K562 (cell line): Measurements from ENCODE around the gene AKNAD1. TPM values are rescaled to one million over a fixed set of nuclear protein-coding genes. Genes with fewer than 3 reads are reported as not detected.

Experiments used
- ATAC-seq: fragments of 200-7000 bp; cut with Tn5 transposase; 3 replicates; pipeline ENCODE4 v1.9.1; 2020; ENCODE audit warnings: moderate library complexity
- BruUV-seq: library from RNA; stranded (reverse); fragments of 400-500 nt; replicated peaks from 2 replicates; lab custom pipeline; 2021; lab: Mats Ljungman, UMichigan
- CTCF ChIA-PET: fragments of 300-600 bp; formaldehyde crosslinking; extraction: SDS; loops from one replicate; lab custom pipeline; 2021; ENCODE audit warnings: low intra/inter-chr PET ratio; lab: Yijun Ruan, JAX
- POLR2A ChIA-PET: fragments of 300-600, 350-650 bp; sonication (Branson Sonifier 250); formaldehyde crosslinking; extraction: SDS; loops from one replicate; lab custom pipeline; 2021; ENCODE audit warnings: antibody characterized with exemption, inconsistent platforms; lab: Yijun Ruan, JAX
- DNase-seq, 4 experiments: peaks; one replicate each; pipeline versions ENCODE4 v3.0.0 to v3.0.0-alpha.2; 2011 to 2018; ENCODE audit warnings: low spot score in 3 of 4, mixed read lengths in 3 of 4; ENCODE audit errors: extremely low read depth in 1 of 4
- FAIRE-seq: peaks from 2 replicates; lab custom pipeline; 2011; peaks lifted over from hg19 to GRCh38; lab: Jason Lieb, UNC
- H2AFZ ChIP-seq: 2 replicates; pipeline ENCODE4 v1.6.0; 2011; ENCODE audit warnings: low read depth, low read length, control low read depth, inconsistent platforms
- H3K27ac ChIP-seq: fragments of 200-600 bp; 3 replicates; pipeline ENCODE4 v1.8.0; 2011; ENCODE audit warnings: low read depth, mild to moderate bottlenecking, control low read depth, inconsistent platforms, low read length, moderate library complexity, mixed read lengths; ENCODE audit errors: extremely low read depth
- H3K27me3 ChIP-seq, 2 experiments: fragments of 300-600 bp in 1 of 2; 2 replicates in 1 of 2; 3 replicates in 1 of 2; pipeline versions ENCODE4 v1.6.0 to v1.8.0; 2011; ENCODE audit warnings: inconsistent platforms in 2 of 2, low read length in 2 of 2, mild to moderate bottlenecking in 1 of 2, mixed read lengths in 1 of 2, moderate library complexity in 1 of 2; ENCODE audit not compliant: control insufficient read depth in 2 of 2, insufficient read depth in 2 of 2
- H3K36me3 ChIP-seq: fragments of 300-600 bp; 3 replicates; pipeline ENCODE4 v1.8.0; 2011; ENCODE audit warnings: mild to moderate bottlenecking, low read length, inconsistent platforms; ENCODE audit not compliant: control insufficient read depth, insufficient read depth
- H3K4me1 ChIP-seq, 2 experiments: fragments of 200-600 bp in 1 of 2; replicated peaks in 1 of 2; 2 replicates in 1 of 2; 3 replicates in 1 of 2; pipeline versions ENCODE4 v1.5.1 to v1.8.0; 2011; ENCODE audit warnings: inconsistent platforms in 2 of 2, low read length in 2 of 2, mild to moderate bottlenecking in 1 of 2, mixed read lengths in 1 of 2, moderate library complexity in 1 of 2; ENCODE audit not compliant: control insufficient read depth in 2 of 2, insufficient read depth in 2 of 2
- H3K4me2 ChIP-seq: 2 replicates; pipeline ENCODE4 v1.6.1; 2011; ENCODE audit warnings: low read length, control low read depth, inconsistent platforms, mixed read lengths; ENCODE audit not compliant: insufficient read depth
- H3K4me3 ChIP-seq: fragments of 200-600 bp; sonication (generic), shearing (Covaris generic); 2 replicates; pipeline ENCODE4 v1.5.1; 2016; ENCODE audit warnings: control low read depth, inconsistent platforms
- H3K79me2 ChIP-seq: fragments of 200-600 bp; 3 replicates; pipeline ENCODE4 v1.8.0; 2011; ENCODE audit warnings: low read length, inconsistent platforms; ENCODE audit not compliant: control insufficient read depth, insufficient read depth
- H3K9ac ChIP-seq, 2 experiments: 2 replicates each; pipeline versions ENCODE4 v1.6.0 to v1.6.1; 2011; ENCODE audit warnings: low read depth in 2 of 2, low read length in 2 of 2, control low read depth in 1 of 2, inconsistent platforms in 1 of 2, mild to moderate bottlenecking in 1 of 2, mixed read lengths in 1 of 2; ENCODE audit not compliant: insufficient read depth in 1 of 2
- H3K9me1 ChIP-seq: one replicate; pipeline ENCODE4 v1.6.0; 2011; ENCODE audit warnings: inconsistent platforms, mild to moderate bottlenecking, low read length, moderate library complexity; ENCODE audit not compliant: control insufficient read depth, insufficient read depth
- H3K9me3 ChIP-seq: replicated peaks from 2 replicates; pipeline ENCODE4 v1.5.1; 2011; ENCODE audit warnings: low read depth, low read length, inconsistent platforms; ENCODE audit not compliant: control insufficient read depth, insufficient read depth
- H4K20me1 ChIP-seq: replicated peaks from 2 replicates; pipeline ENCODE4 v1.6.1; 2011; ENCODE audit warnings: low read length, inconsistent platforms, mixed read lengths; ENCODE audit not compliant: control insufficient read depth, insufficient read depth
- BCOR ChIP-seq: fragments of 450-650 bp; IDR thresholded peaks from 2 replicates; pipeline ENCODE4 v1.6.1; 2016
- FOXJ2 ChIP-seq: fragments of 200-800 bp; sonication (Bioruptor generic); IDR thresholded peaks from 2 replicates; pipeline ENCODE4 v1.6.1; 2016; ENCODE audit warnings: missing genetic modification characterization, missing compliant biosample characterization
- POLR2H ChIP-seq: IDR thresholded peaks from 2 replicates; pipeline ENCODE4 v1.6.1; 2016; ENCODE audit warnings: missing genetic modification characterization, low read depth, mild to moderate bottlenecking, control low read depth, missing compliant biosample characterization, moderate library complexity
- PYGO2 ChIP-seq: fragments of 450-650 bp; IDR thresholded peaks from 2 replicates; pipeline ENCODE4 v1.6.1; 2016; ENCODE audit warnings: mild to moderate bottlenecking, missing genetic modification characterization, moderate library complexity, missing compliant biosample characterization
- ZNF444 ChIP-seq: fragments of 250-450 bp; sonication (Bioruptor Pico); IDR thresholded peaks from 2 replicates; pipeline ENCODE4 v1.4.0; 2020; ENCODE audit warnings: mild to moderate bottlenecking, moderate library complexity
- ZNF589 ChIP-seq: fragments of 200-800 bp; sonication (Bioruptor generic); IDR thresholded peaks from 2 replicates; pipeline ENCODE4 v1.6.1; 2016; ENCODE audit warnings: low read depth, missing genetic modification characterization, missing compliant biosample characterization
- WGBS: fragments of 100-300 bp; shearing (Covaris generic); methylation state at CpG from one replicate; pipeline ENCODE4 v1.1.6; 2016; ENCODE audit warnings: low coverage, mixed read lengths; ENCODE audit not compliant: insufficient coverage; ENCODE audit errors: missing lambda C conversion rate; 5-methylcytosine and 5-hydroxymethylcytosine counted together
- in situ Hi-C: fragments of 300-500 bp; cut with MboI; formaldehyde crosslinking; loops from 4 replicates; pipeline ENCODE4 v1.15.0; 2018; ENCODE audit warnings: inconsistent platforms, mixed read lengths
- intact Hi-C: fragments of 100-400 bp; cut with micrococcal nuclease; formaldehyde crosslinking; loops from 2 replicates; pipeline ENCODE4 v1.14.2; 2022
- polyA plus RNA-seq, 8 experiments: library from polyadenylated mRNA; depleted of rRNA in 4 of 8; stranded (reverse) in 5 of 8; unstranded in 3 of 8; fragments of >200 nt; fragmentation: Nextera tagmentation in 2 of 8; fragmentation: Illumina TruSeq in 1 of 8; extraction: Ambion mirVana in 2 of 8; extraction: Trizol in 1 of 8; gene quantifications; 2 replicates each; pipeline versions ENCODE4 v1.2.1 to v1.2.3, GENCODE V29; 2011 to 2014; ENCODE audit warnings: inconsistent platforms in 1 of 8, missing spikeins in 1 of 8
- total RNA-seq, 7 experiments: library from RNA; depleted of rRNA in 6 of 7; stranded (reverse); fragments of >200 nt in 6 of 7; fragmentation: Illumina TruSeq in 2 of 7; extraction: Trizol in 2 of 7; gene quantifications; 2 replicates each; pipeline versions ENCODE4 v1.2.1 to v1.2.3, GENCODE V29; 2011 to 2021; ENCODE audit warnings: low replicate concordance in 1 of 7

Gene AKNAD1
- total and polyA plus RNA-seq, 9 of the 15 experiments (the other 6 are each of a cell fraction or from before 2014, with no cell fraction given), result 0.13 to 0.30 TPM; not detected in 7

DNA sequence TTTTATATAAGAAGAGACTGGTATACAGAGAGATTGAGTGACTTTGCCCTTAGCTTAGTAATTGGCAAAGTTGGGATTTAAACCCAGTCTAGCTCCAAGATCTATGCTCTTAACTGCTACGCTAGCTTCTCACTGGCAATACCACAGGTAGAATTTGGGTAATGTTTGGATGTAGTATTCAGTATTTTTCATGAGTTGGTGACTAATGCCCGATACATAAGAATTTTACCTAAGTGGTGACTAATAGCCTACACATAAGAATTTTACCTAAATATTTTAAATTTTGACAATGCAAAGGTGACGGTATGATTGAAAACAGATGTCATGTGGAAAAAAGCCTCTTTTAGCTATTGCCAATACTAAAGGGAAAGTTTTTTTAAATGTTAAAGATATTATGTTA is 44.2 kb upstream of the AKNAD1 start:
- ATAC-seq, result no peak
- POLR2A ChIA-PET, result no interaction called here
- Histone ChIP-seq H3K4me1 (no peaks in the 10 kb centered on the region), H3K9me1 (no peaks in the 10 kb centered on the region), H3K9ac (no peak overlapping the region), H3K4me2 (no peak overlapping the region), H2AFZ (no peak overlapping the region), H3K27ac (no peak overlapping the region), H3K4me3 (no peak overlapping the region), H3K36me3 (peaks cover 38% of the 10 kb centered on the region), H3K79me2 (no peaks in the 10 kb centered on the region), H3K9me3 (no peaks in the 10 kb centered on the region), H4K20me1 (no peaks in the 10 kb centered on the region), H3K27me3 (no peaks in the 10 kb centered on the region)
- in situ Hi-C loops, result no loop called here
- no peak for DNase-seq
- BruUV-seq, result no TSS peak
- TF ChIP-seq POLR2H (tag) (0 out of 2 replicates have a peak, but pooled peaks have one; percentile 30), FOXJ2 (no peak), ZNF589 (CRISPR knock-in tag) (no peak), BCOR (no peak), PYGO2 (no peak), ZNF444 (no peak)
- CTCF ChIA-PET, result no interaction called here
- no peak for FAIRE-seq
- intact Hi-C loops, result no loop called here
- WGBS, result 97% methylated on average over 3 of the region's 3 CpGs
